ENCODE measurements around the gene CHEK2.
A peak's percentile ranks its signal among the peaks of the same experiment; 100 is the strongest.

The CHEK2 gene

GRCh38 chr22:28741785-28742561, at the start of gene CHEK2, which contains the start of gene HSCB:
TSS of gene CHEK2 (minus strand) at chr22:28741820. CDS start at chr22:28734721, 7,099 bp downstream.
TSS of gene HSCB (plus strand) at chr22:28742039. CDS start at chr22:28742096, 57 bp downstream.
- TF ChIP-seq CTCF (IDR thresholded peaks at IDR 0.05; ENCODE audit: low read depth, low read length), result no peak
- H3K4me3 ChIP-seq (ENCODE audit: low read depth, low read length), result peak within 1 kb of the TSS; percentile 91

GRCh38 chr22:28791124-28791523, 49.5 kb upstream of the CHEK2 start:
- H3K4me3 ChIP-seq (ENCODE audit: low read depth, low read length), result no peak overlapping the region
- no peak for TF ChIP-seq CTCF (IDR thresholded peaks at IDR 0.05; ENCODE audit: low read depth, low read length)

- TF ChIP-seq CTCF (IDR thresholded peaks at IDR 0.05; ENCODE audit: low read depth, low read length), result no peak
- no peak overlapping the region for H3K4me3 ChIP-seq (ENCODE audit: low read depth, low read length)
Measured at GRCh38 chr22:28788601-28789000, 47.0 kb upstream of the CHEK2 start.

GRCh38 chr22:28783786-28784671, 42.4 kb upstream of the CHEK2 start:
- no peak overlapping the region for H3K4me3 ChIP-seq (ENCODE audit: low read depth, low read length)
- TF ChIP-seq CTCF (IDR thresholded peaks at IDR 0.05; ENCODE audit: low read depth, low read length), result no peak

GRCh38 chr22:28780296-28780695, 38.7 kb upstream of the CHEK2 start:
- no peak for TF ChIP-seq CTCF (IDR thresholded peaks at IDR 0.05; ENCODE audit: low read depth, low read length)
- H3K4me3 ChIP-seq (ENCODE audit: low read depth, low read length), result no peak overlapping the region

DNA sequence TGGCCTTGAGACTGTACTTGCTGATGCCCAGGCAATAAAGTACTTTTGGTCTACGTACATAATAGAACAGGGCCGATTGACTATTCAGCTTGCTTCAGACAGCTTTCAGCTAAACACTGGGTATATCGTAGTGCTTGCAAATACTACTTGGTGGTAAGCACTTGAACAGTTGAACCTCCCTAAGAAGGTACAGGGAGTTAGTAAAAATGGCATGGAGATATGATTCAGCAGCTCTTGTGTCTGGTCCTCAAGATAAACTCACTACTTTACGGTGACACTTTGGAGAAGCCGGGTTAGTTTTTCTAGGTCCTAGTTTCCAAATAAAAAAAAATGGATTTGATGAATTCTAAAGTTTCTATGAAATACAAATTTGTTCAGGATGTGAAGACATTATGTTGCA, 38.2 kb upstream of the CHEK2 start:
- no peak overlapping the region for H3K4me3 ChIP-seq (ENCODE audit: low read depth, low read length)
- no peak for TF ChIP-seq CTCF (IDR thresholded peaks at IDR 0.05; ENCODE audit: low read depth, low read length)

DNA sequence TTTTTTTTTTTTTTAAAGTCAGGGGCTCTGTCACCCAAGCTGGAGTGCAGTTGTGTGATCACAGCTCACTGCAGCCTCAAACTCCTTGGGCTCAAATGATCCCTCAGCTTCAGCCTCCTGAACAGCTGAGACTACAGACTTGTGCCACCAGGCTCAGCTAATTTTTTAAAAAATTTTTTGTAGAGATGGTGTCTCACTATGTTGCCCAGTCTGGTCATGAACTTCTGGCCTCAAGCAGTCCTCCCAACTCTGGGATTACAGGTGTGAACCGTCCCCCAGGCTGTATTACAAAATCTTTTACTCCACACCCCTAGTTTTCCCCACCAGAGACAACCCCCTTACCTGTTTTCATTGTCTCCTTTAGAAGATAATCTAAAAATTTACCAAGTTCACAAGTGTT, 32.8 kb upstream of the CHEK2 start:
- peak overlapping the region; percentile 84; the same call in 1 of the 2 replicates for H3K4me3 ChIP-seq (ENCODE audit: low read depth, low read length)
- TF ChIP-seq CTCF (IDR thresholded peaks at IDR 0.05; ENCODE audit: low read depth, low read length), result no peak

All from WI38 (cell line).